Measurements from ENCODE around the gene PSTPIP2.
"Not testable (repeated sequence)": the region's sequence is repeated elsewhere in the genome, so short reads cannot be mapped to it uniquely, and the experiment has no call there.

Gene PSTPIP2

DNA sequence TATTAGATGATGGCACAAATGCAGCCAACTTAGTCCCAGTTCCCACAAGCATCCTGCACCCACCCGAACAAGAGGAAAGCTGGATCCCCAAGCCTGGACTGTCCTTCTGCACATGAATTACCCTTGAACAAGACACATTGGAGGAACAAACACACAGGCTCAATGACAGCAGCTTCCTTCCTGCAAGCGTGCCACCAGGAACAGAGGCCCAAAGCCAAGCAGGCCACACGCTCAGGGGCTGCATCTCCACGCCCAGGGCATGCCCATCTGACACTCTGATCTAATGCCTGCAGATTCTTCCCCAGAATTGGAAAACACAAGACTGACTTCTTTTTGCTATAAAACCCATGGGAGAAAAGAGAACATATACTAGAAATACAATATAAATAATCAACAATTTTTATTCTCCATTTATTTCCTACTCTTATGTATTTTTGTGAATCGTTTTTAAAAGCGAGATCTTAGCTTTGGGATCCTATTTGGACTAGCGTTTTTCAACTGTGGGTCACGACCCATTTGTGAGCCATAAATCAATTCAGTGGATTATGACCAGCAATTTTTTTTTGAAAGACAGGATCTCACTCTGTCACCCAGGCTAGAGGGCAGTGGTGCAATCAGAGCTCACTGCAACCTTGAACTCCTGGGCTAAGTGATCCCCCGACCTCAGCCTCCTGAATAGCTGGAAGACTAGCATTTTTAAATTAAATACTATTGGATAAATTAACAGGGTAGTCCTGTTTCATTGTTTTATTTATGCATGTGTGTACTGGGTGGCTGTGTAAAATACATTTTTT is 34.4 kb downstream of the PSTPIP2 start:
- no peak for DNase-seq (ENCODE audit: low read depth in 2 of 2)

DNA sequence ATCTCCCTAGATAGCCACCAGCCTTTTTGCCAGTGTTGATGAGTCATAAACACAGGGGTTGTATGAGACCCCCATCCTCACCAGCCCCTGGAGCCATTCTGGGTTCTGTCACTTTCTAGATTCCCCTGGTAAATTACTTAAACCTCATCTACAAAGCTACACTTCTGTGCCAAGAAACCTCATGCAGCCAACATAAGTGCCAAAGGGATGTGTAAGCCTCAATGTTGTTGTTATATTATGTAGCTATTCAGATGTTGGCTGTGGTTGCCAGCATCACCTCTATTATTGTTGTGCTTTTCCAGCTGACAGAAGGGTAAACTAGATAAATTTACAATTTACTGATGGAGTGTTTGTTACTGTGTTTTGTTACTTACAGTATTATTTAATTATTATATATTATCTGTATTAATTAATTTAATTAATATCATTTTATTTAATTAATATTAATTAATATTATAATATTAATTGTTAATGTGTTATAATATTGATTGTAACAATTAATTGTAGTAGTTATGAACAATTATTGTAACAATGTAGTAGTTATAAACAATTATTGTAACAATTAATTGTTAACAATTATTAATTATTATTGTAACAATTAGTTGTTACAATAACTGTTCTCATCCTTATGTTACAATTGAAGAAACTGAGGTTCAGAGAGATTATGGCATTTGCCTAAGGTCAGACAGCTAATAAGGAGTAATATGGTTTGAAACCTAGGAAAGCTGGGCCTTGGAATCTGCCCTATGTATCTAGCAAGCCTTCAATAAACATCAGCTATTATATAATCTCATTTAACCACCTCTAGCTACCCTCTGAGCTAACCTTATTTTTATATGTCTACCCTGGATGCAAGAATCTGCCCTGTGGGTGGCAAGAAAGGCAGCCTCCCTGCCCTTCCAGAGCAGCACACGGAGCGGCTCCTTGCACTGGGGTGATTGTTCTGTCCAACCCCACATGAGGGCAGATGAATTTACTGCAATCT is 36.1 kb downstream of the PSTPIP2 start:
- no peak for DNase-seq (ENCODE audit: low read depth in 2 of 2)

DNA sequence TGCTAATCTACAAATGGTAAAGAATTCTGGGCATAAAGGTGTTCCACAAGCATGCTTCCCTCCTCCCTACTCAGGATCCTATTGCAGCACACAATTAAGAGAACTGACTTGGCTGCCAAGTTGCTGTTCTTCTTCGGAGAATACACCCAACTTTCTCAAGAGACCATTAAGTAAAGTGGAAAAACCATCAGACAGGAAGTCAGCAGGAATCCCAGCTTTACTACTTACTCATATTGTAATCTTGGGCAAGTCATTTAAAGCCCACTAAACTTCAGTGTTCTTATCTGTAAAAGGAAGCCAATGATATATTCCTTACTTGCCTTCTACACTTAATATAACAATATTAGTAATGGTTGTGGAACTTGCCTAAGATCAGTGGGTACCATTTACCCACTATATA is 37.8 kb downstream of the PSTPIP2 start:
- no peak for DNase-seq (ENCODE audit: low read depth in 2 of 2)

DNA sequence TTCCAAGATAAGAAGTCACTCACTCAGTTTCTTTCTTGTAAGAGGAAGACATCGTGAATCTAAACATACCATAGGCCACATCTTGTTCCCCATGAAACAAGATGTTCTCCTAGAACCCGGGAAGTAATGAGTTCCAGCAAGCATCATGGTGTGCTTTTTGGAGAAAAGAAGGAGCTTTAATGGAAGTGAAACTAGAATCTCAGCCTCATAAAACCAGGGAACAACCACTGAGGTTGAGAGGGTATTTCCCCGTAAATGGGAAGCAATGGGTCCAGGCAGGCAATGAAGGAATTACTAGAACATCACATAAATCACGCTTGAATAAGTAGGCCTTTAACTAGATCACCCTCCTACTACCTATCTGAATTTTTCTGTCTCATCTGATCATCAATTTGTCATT is 40.3 kb downstream of the PSTPIP2 start:
- DNase-seq (ENCODE audit: low read depth in 2 of 2), result no peak

DNA sequence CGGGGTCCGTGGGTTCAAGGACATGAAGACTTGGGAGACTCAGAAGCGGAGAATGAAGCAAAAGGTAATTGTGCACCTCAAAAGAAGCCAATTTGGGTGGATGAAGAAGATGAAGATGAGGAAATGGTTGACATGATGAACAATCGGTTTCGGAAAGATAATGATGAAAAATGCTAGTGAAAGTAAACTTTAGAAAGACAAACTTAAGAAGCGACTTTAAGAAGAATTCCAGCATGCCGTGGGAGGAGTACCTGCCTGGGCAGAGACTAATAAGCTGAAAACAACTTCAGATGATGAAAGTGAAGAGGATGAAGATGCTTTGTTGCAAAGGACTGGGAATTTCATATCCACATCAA is 43.5 kb downstream of the PSTPIP2 start:
- no peak for DNase-seq (ENCODE audit: low read depth in 2 of 2)

DNA sequence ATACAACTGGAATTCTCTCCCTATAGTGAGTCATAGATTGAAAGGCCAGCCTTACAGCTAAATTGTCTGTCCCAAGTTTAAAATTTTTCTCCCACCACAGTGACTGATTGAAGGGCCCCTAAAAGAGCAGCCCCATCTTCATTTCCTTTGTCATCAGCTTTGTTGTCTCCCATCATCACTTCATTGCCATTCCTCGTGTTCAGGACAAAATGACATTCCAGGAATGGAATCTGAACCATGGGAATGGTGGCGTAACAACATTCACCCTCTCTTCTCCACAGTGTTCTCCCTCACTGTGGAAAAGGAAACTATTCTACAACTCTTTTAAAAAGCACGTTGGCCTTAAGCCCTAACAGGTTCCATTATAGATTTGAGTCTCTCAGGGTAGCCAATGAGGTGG is 52.1 kb downstream of the PSTPIP2 start:
- no peak for DNase-seq (ENCODE audit: low read depth in 2 of 2)

DNA sequence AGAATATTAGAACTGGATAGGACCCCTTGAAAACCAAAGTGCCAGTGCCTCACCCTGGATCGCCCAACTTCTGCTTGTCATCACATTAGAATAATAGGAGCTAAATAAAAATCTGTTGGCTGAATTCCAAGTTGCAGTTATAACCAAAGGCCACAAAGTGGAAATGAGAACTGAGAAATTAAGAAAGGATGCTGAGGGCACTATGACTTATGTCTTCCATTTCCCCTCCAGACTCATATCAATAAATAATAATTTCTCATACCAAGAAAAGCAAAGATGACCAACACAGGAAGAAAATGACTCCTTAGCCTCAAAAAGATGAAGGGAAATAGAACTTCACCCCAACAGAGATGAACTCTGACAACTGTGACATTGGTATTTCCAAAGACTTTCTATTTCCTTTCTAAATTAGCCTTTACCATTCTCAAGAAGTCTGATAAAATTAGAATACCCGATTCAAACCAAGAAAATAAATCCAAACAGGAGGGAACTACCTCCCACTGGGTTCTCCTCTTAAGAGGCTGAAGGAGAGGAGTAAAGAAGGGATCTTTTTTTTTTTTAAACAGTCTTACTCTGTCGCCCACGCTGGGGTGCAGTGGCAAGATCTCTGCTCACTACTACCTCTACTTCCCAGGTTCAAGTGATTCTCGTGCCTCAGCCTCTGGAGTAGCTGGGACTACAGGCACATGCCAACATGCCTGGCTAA is 58.4 kb downstream of the PSTPIP2 start:
- no peak for DNase-seq (ENCODE audit: low read depth in 2 of 2)

DNA sequence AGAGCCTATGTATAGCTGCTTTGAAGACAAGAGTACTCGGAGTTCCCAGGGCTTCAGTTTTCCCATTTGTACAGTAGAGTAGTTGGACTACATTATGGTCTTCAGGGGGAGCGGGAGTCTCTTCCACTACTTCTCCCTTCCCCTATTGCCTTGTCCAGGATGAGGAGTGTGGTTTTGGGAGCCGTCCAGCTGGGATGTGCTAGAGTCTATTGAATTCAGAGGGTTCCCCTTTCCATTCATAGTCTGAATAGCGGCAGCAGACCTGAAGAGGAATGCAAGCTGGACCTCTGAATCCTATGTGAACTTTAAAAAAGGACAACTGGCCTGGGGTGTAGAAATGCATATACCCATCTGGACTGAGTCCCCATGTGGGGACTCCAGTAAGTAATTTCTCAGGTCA is 61.4 kb downstream of the PSTPIP2 start:
- DNase-seq (ENCODE audit: low read depth in 2 of 2), result no peak

DNA sequence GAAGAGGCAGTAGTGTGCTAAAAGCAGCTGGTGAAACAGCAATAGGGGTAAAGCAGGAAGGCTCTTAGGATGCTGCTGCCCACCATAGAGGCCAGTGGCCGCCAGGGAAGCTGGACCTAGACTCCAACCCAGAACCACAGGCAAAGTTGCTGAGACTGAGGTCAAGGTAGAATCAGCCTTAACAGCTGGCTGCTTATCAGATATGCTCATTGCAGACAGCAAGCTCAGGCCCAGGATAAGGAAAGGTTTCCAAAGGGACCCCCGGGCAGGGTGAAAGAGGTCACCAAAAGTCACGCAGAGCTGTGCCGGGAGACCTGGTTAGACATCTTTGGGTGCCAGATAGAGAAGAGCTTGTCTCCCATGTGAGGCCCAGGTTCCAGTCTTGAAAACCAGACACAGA is 62.0 kb downstream of the PSTPIP2 start:
- no peak for DNase-seq (ENCODE audit: low read depth in 2 of 2)

DNA sequence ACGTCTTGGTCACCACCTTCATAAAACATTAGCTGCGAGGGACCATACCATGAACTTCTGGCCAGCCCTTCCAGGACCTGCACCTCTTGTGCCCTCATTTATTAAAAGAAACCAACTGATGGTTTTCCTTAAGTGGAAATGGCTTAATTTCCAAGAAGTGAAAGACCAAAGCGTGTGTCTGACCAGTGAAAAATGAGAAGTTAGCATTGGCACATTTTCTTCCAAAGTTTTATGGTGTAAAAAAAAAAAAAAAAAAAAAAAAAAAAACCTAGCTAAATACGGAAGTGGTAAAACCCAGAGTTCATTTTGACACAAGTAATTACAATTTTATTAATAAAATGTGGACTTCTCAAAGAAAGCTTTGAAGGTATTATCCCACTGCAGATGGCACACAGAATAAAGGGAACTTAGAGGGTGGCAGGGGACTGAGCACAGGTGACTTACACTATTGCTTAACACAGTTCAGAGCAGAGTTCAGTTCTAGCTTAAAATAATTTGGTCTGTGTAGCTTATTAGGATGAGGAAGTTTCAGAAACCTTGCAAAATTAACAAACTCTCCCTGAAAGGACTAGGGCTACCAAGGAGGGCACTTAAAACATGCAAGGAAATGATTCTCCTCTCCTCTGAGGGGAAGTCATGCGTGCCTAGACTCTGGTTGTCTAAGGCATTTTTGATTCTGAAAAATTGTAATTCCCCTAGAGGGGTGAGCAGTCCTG is 62.8 kb downstream of the PSTPIP2 start:
- DNase-seq (ENCODE audit: low read depth in 2 of 2), result no peak

DNA sequence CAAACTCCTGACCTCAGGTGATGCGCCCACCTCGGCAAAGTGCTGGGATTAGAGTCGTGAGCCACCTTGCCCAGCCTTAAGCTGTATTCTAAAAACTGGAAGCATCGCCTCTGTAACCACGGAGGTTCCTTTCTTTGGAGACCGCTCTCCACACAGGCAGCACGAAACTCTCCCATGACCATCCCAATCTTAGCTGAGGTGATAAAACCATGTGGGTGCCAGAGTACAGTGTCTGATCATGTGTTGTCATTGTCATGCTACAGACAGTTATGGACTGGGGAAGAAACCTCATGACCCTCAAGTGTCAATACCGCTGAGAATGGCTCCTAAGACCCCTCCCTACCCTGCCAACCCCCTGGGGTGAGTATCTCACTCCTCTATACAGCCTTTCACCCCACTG is 63.5 kb downstream of the PSTPIP2 start:
- DNase-seq (ENCODE audit: low read depth in 2 of 2), result no peak

DNA sequence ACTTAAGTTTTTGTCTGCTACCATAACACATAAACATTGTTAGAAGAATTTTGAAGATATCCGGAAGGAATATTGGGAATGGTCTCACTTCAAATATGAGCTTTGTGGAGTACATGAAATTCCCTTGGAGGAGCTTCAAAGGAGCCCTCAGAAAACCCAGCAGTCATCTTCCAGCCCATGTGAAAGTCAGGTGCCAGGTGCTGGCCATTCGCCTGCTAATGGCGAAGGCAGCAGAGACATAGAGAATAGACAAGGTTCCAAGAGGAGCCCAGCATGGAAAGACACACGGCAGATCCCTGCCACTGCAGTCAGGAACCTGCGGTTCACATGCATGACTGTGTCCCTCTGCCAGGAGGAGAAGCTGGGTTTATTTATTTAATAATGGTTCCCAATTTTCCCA is 64.9 kb downstream of the PSTPIP2 start:
- DNase-seq (ENCODE audit: low read depth in 2 of 2), result no peak

DNA sequence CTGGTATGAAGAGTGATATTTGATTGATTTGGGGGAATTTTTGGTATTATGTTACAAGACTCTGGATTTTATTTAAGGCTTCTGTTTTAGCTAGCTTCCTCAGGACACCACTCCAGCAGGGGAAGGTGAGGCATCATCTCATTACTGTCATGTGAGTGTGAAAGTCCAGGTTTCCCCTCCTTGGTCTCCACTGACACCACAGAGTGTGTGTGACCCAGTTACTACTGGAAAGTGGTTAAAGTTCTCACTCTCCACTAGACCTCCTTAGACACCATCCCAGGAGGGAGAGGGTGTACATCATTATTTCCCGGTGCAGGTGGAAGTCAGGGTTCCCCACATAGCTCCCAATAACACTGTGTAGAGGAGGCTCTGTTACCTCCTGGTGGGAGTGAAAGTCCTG is 69.1 kb downstream of the PSTPIP2 start:
- no peak for DNase-seq (ENCODE audit: low read depth in 2 of 2)

DNA sequence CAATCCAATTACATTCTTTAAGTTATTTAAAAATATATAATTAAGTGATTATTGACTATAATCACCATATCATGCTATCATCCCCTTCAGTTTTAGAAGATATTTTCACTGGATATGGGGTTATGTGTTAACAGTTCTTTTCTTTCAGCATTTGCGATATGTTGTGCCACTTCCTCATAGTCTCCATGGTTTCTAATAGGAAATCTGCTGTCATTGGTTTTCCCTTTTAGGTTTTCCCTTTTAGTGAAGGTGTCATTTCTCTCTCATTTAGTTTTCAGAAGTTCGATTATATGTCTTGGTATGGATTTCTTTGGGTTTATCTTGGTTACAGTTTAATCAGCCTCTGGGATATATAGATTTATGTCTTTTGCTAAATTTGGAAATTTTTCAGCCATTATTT is 70.2 kb downstream of the PSTPIP2 start:
- DNase-seq (ENCODE audit: low read depth in 2 of 2), result no peak

DNA sequence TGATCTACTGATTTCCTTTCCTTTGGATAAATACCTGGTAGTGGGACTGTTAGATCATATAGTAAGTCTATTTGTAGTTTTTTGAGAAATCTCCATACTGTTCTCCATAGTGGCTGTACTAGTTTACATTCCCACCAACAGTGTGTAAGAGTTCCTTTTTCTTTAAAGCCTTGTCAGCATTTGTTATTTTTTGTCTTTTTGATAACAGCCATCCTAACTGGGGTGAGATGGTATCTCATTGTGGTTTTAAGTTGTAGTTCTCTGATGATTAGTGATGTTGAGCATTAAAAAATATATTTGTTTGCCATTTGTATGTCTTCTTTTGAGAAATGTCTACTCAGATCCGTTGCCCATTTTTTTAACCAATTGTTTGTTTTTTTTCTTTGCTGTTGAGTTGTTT is 71.0 kb downstream of the PSTPIP2 start:
- DNase-seq (ENCODE audit: low read depth in 2 of 2), result no peak

DNA sequence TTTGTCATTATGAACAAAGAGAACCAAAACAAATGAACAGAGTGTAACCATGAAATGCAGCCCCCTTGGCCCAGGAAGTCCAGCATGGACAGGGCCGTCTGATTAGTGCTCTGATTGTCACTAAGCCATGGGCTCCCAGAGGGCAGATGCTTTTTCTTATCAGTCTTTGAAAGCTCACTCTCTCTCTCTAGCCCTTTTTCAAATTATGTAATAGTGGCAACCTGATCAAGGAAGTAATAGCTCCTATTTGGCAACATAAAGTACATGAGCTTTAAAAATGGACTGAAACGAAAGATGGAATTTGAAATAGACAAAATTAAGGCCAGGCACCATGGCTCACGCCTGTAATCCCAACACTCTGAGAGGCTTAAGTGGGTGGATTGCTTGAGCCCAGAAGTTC is 72.5 kb downstream of the PSTPIP2 start:
- DNase-seq (ENCODE audit: low read depth in 2 of 2), result no peak

DNA sequence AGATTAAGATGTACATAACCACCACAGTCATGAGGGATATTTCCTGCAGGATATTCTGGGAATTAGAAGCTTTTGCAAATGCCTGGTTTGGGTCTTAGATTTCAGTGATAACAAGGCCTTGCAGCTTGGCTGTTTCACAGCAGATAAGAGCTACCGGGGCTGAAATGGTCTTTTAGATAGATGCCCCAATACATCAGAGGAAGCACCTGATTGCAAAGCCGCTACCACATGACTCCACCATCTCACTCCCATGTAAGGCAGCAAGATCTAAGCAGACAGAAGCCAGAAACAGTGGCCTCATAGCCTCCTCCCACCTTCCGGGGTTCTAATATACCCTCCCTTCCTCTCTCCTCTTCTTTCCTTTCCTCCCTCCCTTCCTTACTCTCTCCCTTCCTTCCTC is 73.8 kb downstream of the PSTPIP2 start:
- no peak for DNase-seq (ENCODE audit: low read depth in 2 of 2)

DNA sequence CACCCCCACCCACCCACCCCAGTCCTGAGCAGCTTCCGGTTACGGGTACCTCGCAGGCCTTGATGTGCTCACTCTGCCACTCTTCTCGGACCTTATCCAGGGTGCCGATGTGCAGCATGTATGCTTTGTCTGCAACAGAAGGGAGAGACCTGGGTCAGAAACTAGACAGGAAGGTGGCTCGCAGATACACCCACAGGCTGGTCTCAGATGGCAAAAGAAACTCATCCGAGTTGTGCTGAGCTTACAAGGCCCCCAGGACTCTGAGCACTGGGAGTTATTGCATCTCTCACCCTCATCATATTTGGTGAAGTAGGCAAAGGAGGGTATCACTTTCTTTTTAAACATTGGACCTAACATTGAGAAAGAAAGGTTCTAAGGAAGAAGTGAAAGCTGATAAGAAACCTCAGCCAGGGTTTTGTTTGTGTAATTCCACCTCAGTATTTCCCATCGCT is 74.3 kb downstream of the PSTPIP2 start:
- no peak for DNase-seq (ENCODE audit: low read depth in 2 of 2)

DNA sequence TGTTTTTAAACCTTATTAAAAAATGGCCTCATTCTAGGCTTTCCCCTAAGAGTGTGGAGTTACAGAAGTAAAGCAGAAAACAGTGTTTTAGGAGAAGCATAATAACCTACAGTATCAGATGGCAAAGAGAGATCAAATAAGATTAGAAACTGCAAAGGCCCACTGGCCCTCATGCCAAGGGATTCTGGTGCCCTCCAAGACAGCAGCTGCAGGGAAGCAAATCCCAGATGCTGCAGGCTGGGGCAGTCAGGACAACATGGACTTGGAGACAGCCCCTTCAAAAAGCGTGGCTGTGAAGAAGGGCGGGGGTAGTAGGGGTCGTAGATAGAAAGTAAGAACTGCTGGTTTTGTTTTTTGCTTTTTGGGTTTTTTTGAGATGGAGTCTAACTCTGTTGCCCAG is 76.6 kb downstream of the PSTPIP2 start:
- no peak for DNase-seq (ENCODE audit: low read depth in 2 of 2)

DNA sequence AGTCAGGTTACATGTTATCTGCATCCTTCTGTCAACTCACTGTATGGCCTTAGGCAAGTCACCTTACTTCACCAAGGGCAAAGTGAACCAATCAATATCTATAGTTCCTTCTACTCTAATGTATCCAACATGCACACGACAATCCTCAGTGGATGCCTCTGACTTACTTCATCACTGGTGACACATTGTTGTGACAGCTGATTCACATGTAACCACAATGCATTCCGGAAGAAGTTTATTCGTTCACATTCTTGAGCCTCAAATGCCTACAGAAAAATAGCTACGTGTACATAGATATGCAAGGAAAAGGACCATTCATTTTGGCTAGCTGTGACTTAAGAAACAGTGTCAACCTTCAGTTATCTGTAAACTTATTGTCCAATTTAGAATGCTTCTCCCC is 78.6 kb downstream of the PSTPIP2 start:
- no peak for DNase-seq (ENCODE audit: low read depth in 2 of 2)

DNA sequence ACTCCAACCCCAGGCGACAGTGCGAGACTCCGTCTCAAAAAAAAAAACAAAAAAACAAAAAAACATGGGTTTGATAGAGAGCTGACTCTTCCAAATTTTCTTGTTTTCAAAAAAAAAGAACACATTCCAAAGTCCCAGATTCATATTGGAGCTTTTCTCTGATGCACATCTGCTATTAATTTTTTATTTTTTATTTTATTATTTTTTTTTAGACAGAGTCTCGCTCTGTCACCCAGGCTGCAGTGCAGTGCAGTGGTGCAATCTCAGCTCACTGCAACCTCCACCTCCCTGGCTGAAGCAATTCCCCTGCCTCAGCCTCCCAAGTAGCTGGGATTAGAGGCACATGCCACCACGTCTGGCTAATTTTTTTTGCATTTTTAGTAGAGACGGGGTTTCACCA is 79.5 kb downstream of the PSTPIP2 start:
- DNase-seq (ENCODE audit: low read depth in 2 of 2), result not testable (repeated sequence)

DNA sequence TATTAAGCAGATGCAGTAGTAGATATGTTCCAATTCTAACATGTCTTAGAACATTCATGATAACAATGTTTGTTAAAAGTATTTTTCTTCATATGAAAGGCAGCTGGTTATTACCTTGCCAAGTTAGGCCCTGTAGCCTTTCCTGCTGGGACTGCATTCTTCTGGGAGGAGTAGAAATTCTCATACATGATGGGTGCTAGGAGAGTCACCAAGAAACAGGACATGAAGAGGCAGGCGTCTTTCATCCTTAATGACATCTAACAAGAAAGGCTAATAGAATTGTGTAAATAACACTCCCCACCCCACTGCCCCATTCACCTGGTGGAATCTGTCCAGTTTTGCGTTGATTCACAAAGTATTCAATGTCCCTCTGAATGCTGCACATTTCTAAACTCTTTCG is 80.3 kb downstream of the PSTPIP2 start:
- DNase-seq (ENCODE audit: low read depth in 2 of 2), result no peak

Data from activated CD8-positive, alpha-beta memory T cell treated with anti-CD3 and anti-CD28 coated beads for 4 hours (primary cell).